Keratinocyte (primary cell): ENCODE measurements around the gene CLCA1. TPM values are rescaled to one million over a fixed set of nuclear protein-coding genes. Genes with fewer than 3 reads are reported as not detected.
"Not testable (repeated sequence)": the region's sequence is repeated elsewhere in the genome, so short reads cannot be mapped to it uniquely, and the experiment has no call there.

Source experiments
- DNase-seq: peaks from one replicate; pipeline ENCODE4 v3.0.0-alpha.2; 2011; ENCODE audit warnings: low read depth, missing footprints, low spot score
- FAIRE-seq: peaks from 2 replicates; lab custom pipeline; 2011; peaks lifted over from hg19 to GRCh38; lab: Jason Lieb, UNC
- H2AFZ ChIP-seq: 2 replicates; pipeline ENCODE4 v1.6.0; 2012; ENCODE audit warnings: low read length, control low read depth, inconsistent platforms; ENCODE audit not compliant: control insufficient read depth
- H3K27ac ChIP-seq: 2 replicates; pipeline ENCODE4 v1.5.1; 2011; ENCODE audit warnings: low read length; ENCODE audit not compliant: control insufficient read depth, insufficient read depth
- H3K27me3 ChIP-seq: 3 replicates; pipeline ENCODE4 v1.6.0; 2011; ENCODE audit warnings: low read length; ENCODE audit not compliant: control insufficient read depth, insufficient read depth; ENCODE audit errors: extremely low read depth
- H3K36me3 ChIP-seq, 2 experiments: 2 replicates in 1 of 2; 3 replicates in 1 of 2; pipeline ENCODE4 v1.5.1; 2011; ENCODE audit warnings: low read length in 2 of 2, mild to moderate bottlenecking in 1 of 2; ENCODE audit not compliant: control insufficient read depth in 2 of 2, insufficient read depth in 2 of 2; ENCODE audit errors: extremely low read depth in 1 of 2
- H3K4me1 ChIP-seq: 3 replicates; pipeline ENCODE4 v1.5.1; 2011; ENCODE audit warnings: low read length; ENCODE audit not compliant: control insufficient read depth, insufficient read depth; ENCODE audit errors: extremely low read depth
- H3K4me2 ChIP-seq: 3 replicates; pipeline ENCODE4 v1.6.0; 2011; ENCODE audit warnings: low read depth, low read length; ENCODE audit not compliant: control insufficient read depth, insufficient read depth; ENCODE audit errors: extremely low read depth
- H3K4me3 ChIP-seq, 3 experiments: fragments of 200-600 bp in 1 of 3; sonication (generic) in 1 of 3; 2 replicates in 2 of 3; 3 replicates in 1 of 3; pipeline ENCODE4 v1.5.1; 2011 to 2016; ENCODE audit warnings: low read length in 3 of 3, mild to moderate bottlenecking in 3 of 3, control low read depth in 2 of 3, inconsistent platforms in 1 of 3, low read depth in 1 of 3, mixed read lengths in 1 of 3, mixed run types in 1 of 3, moderate library complexity in 1 of 3; ENCODE audit not compliant: control insufficient read depth in 2 of 3, insufficient read depth in 2 of 3; ENCODE audit errors: extremely low read depth in 1 of 3
- H3K79me2 ChIP-seq: 2 replicates; pipeline ENCODE4 v1.6.0; 2012; ENCODE audit warnings: low read length; ENCODE audit not compliant: control insufficient read depth, insufficient read depth
- H3K9ac ChIP-seq: 3 replicates; pipeline ENCODE4 v1.6.0; 2011; ENCODE audit warnings: low read length; ENCODE audit not compliant: control insufficient read depth, insufficient read depth; ENCODE audit errors: extremely low read depth
- H3K9me1 ChIP-seq: 3 replicates; pipeline ENCODE4 v1.6.0; 2011; ENCODE audit warnings: low read length; ENCODE audit not compliant: control insufficient read depth, insufficient read depth; ENCODE audit errors: extremely low read depth
- H3K9me3 ChIP-seq: 2 replicates; pipeline ENCODE4 v1.5.1; 2012; ENCODE audit warnings: low read depth, low read length; ENCODE audit not compliant: control insufficient read depth
- H4K20me1 ChIP-seq: 3 replicates; pipeline ENCODE4 v1.6.0; 2011; ENCODE audit warnings: low read length; ENCODE audit not compliant: control insufficient read depth, insufficient read depth; ENCODE audit errors: extremely low read depth
- CTCF ChIP-seq, 3 experiments: IDR thresholded peaks in 1 of 3; conservative IDR thresholded peaks in 1 of 3; optimal IDR thresholded peaks in 1 of 3; 2 replicates in 2 of 3; 3 replicates in 1 of 3; pipeline versions ENCODE3 to v1.5.1; 2011; ENCODE audit warnings: low read length in 3 of 3, mild to moderate bottlenecking in 3 of 3, moderate library complexity in 2 of 3, control low read depth in 1 of 3, inconsistent platforms in 1 of 3; ENCODE audit not compliant: insufficient read depth in 2 of 3; ENCODE audit errors: extremely low read depth in 1 of 3
- EZH2 ChIP-seq: IDR thresholded peaks from one replicate; pipeline ENCODE4 v1.6.1; 2012; ENCODE audit warnings: inconsistent platforms, mild to moderate bottlenecking, low read length, moderate library complexity
- dilution Hi-C: fragments of 300-500 bp; cut with MboI; formaldehyde crosslinking; loops from one replicate; pipeline ENCODE4 v1.7.0; 2020; ENCODE audit warnings: low sequenced_read_pairs; ENCODE audit not compliant: extremely low pct_ligation_motif_present
- polyA plus RNA-seq, 5 experiments: library from polyadenylated mRNA; depleted of rRNA in 3 of 5; stranded (reverse) in 3 of 5; stranded (forward) in 1 of 5; unstranded in 1 of 5; fragments of >200 nt; gene quantifications; 1 replicate in 1 of 5; 2 replicates in 3 of 5; 3 replicates in 1 of 5; pipeline versions ENCODE4 v1.2.1 to v1.2.3, GENCODE V29; 2011 to 2012; ENCODE audit warnings: missing spikeins in 2 of 5, low read depth in 1 of 5, low replicate concordance in 1 of 5

Gene CLCA1
- polyA plus RNA-seq, 1 donor (not counting 4 experiments of a cell fraction or from before 2014, with no cell fraction given) = 0.04 TPM

- FAIRE-seq (no peak), DNase-seq (no peak)
- Histone ChIP-seq H3K79me2 (no peaks in the 10 kb centered on the region), H3K27ac (no peak overlapping the region), H3K9me1 (no peaks in the 10 kb centered on the region), H3K4me2 (no peak overlapping the region), H4K20me1 (no peaks in the 10 kb centered on the region), H3K9ac (no peak overlapping the region), H3K4me1 (peaks cover 26% of the 10 kb centered on the region), H3K36me3 (no peaks in the 10 kb centered on the region), H3K4me3 (no peak overlapping the region), H3K9me3 (no peaks in the 10 kb centered on the region), H2AFZ (no peak overlapping the region), H3K27me3 (no peaks in the 10 kb centered on the region)
- TF ChIP-seq CTCF (optimal IDR thresholded peaks at IDR 0.05 in 1 of 3, IDR thresholded peaks at IDR 0.05 in 1 of 3, conservative IDR thresholded peaks at IDR 0.05 in 1 of 3; ENCODE audit: extremely low read depth in 1 of 3, insufficient read depth in 2 of 3, low read length in 3 of 3) = no peak
- TF ChIP-seq EZH2 = no peak
- dilution Hi-C loops = loop anchor here (25.0 kb wide), 1 partner anchor 187 kb away; no protein-coding TSS in a partner anchor
Measured at GRCh38 chr1:86500714-86501113, 32.0 kb downstream of the CLCA1 start.

- Histone ChIP-seq H3K4me3 (peak overlapping the region in 2 of 3 experiments; percentile 23 to 36), H3K27ac (peak overlapping the region; percentile 28), H3K4me2 (peak overlapping the region; percentile 73), H3K4me1 (peaks cover 26% of the 10 kb centered on the region)
- not testable (repeated sequence) for H3K79me2 ChIP-seq, H3K27me3 ChIP-seq, H4K20me1 ChIP-seq, H3K9me3 ChIP-seq, H3K9me1 ChIP-seq, H3K36me3 ChIP-seq, H2AFZ ChIP-seq, H3K9ac ChIP-seq, DNase-seq
- FAIRE-seq = peak; percentile 80
- dilution Hi-C loops = loop anchor here (25.0 kb wide), 1 partner anchor 185 kb away; no protein-coding TSS in a partner anchor
- peak; percentile 7 to 32 (median 29) for TF ChIP-seq CTCF (optimal IDR thresholded peaks at IDR 0.05 in 1 of 3, IDR thresholded peaks at IDR 0.05 in 1 of 3, conservative IDR thresholded peaks at IDR 0.05 in 1 of 3; ENCODE audit: extremely low read depth in 1 of 3, insufficient read depth in 2 of 3, low read length in 3 of 3)
Measured at GRCh38 chr1:86502125-86502646, 33.5 kb downstream of the CLCA1 start.
